GM10266 (cell line): ENCODE results near the gene PIGQ.
A peak's percentile ranks its signal among the peaks of the same experiment; 100 is the strongest.

Source experiments
- DNase-seq: peaks from one replicate; pipeline ENCODE4 v3.0.0; 2012; ENCODE audit errors: extremely low spot score
- CTCF ChIP-seq: IDR thresholded peaks from 2 replicates; pipeline ENCODE4 v1.5.1; 2012; ENCODE audit warnings: mild to moderate bottlenecking, low read depth; ENCODE audit not compliant: control insufficient read depth, insufficient read depth; ENCODE audit errors: missing control alignments

Gene PIGQ

GRCh38 chr16:563072-563644, 6.6 kb upstream of the PIGQ start:
- DNase-seq = no peak
- TF ChIP-seq CTCF = no peak

GRCh38 chr16:564690-565418, 4.9 kb upstream of the PIGQ start:
- TF ChIP-seq CTCF = no peak
- no peak for DNase-seq

GRCh38 chr16:565419-566330, 4.1 kb upstream of the PIGQ start:
- DNase-seq = no peak
- no peak for TF ChIP-seq CTCF

GRCh38 chr16:566475-567372, 3.0 kb upstream of the PIGQ start, which contains the start of gene NHLRC4:
NHLRC4 (plus strand) TSS chr16:567005; CDS start chr16:568048, 1,043 bp downstream.
- TF ChIP-seq CTCF = no peak
- DNase-seq = peak; percentile 96

GRCh38 chr16:567373-568256, 2.2 kb upstream of the PIGQ start:
- TF ChIP-seq CTCF = no peak
- DNase-seq = no peak

- DNase-seq = no peak
- TF ChIP-seq CTCF = no peak
Measured at GRCh38 chr16:568401-569258, 1.1 kb upstream of the PIGQ start.
